GM23338 (cell line): ENCODE measurements around the gene KRT16. TPM values are rescaled to one million over a fixed set of nuclear protein-coding genes. Genes with fewer than 3 reads are reported as not detected.
"Not testable (repeated sequence)": the region's sequence is repeated elsewhere in the genome, so short reads cannot be mapped to it uniquely, and the experiment has no call there.

Experiments
- ATAC-seq: fragments of 200-7000 bp; cut with Tn5 transposase; 3 replicates; pipeline ENCODE4 v1.9.1; 2020
- DNase-seq: peaks from one replicate; pipeline ENCODE4 v3.0.0-alpha.2; 2015; ENCODE audit warnings: low spot score
- H2AFZ ChIP-seq: fragments of 200-600 bp; sonication (generic); 2 replicates; pipeline ENCODE4 v1.8.0; 2016; ENCODE audit warnings: antibody characterized with exemption, mild to moderate bottlenecking, moderate library complexity
- H3F3A ChIP-seq: fragments of 200-600 bp; sonication (generic); replicated peaks from 2 replicates; pipeline ENCODE4 v1.8.0; 2017; ENCODE audit warnings: antibody characterized with exemption, mixed run types, low read depth
- H3K27ac ChIP-seq: fragments of 200-600 bp; sonication (generic); 2 replicates; pipeline ENCODE4 v1.6.1; 2016; ENCODE audit warnings: low read depth
- H3K27me3 ChIP-seq: fragments of 200-600 bp; sonication (generic); 2 replicates; pipeline ENCODE4 v1.8.0; 2016; ENCODE audit warnings: mild to moderate bottlenecking, mixed run types, moderate library complexity; ENCODE audit not compliant: insufficient read depth
- H3K36me3 ChIP-seq: fragments of 200-600 bp; sonication (generic); 2 replicates; pipeline ENCODE4 v1.8.0; 2016; ENCODE audit warnings: mild to moderate bottlenecking; ENCODE audit not compliant: insufficient read depth
- H3K4me1 ChIP-seq: fragments of 200-600 bp; sonication (generic); 2 replicates; pipeline ENCODE4 v1.8.0; 2016; ENCODE audit warnings: mild to moderate bottlenecking, moderate library complexity; ENCODE audit not compliant: insufficient read depth
- H3K4me2 ChIP-seq: fragments of 200-600 bp; sonication (generic); 2 replicates; pipeline ENCODE4 v1.7.1; 2017; ENCODE audit warnings: mixed run types
- H3K4me3 ChIP-seq: fragments of 200-600 bp; sonication (generic); 2 replicates; pipeline ENCODE4 v1.6.1; 2016; ENCODE audit warnings: mixed run types
- H3K79me2 ChIP-seq: fragments of 200-600 bp; sonication (generic); replicated peaks from 2 replicates; pipeline ENCODE4 v1.8.0; 2017; ENCODE audit warnings: mild to moderate bottlenecking; ENCODE audit not compliant: insufficient read depth
- H3K9me2 ChIP-seq: fragments of 200-600 bp; sonication (generic); 2 replicates; pipeline ENCODE4 v1.8.0; 2017; ENCODE audit not compliant: insufficient read depth
- H4K20me1 ChIP-seq: fragments of 200-600 bp; sonication (generic); replicated peaks from 2 replicates; pipeline ENCODE4 v1.8.0; 2017; ENCODE audit warnings: mild to moderate bottlenecking; ENCODE audit not compliant: insufficient read depth
- H3K27ac Mint-ChIP-seq: 2 replicates; pipeline ENCODE4 v1.8.0; 2020; ENCODE audit warnings: inconsistent platforms, mild to moderate bottlenecking, moderate library complexity, mixed read lengths
- H3K27me3 Mint-ChIP-seq: 3 replicates; pipeline ENCODE4 v1.8.0; 2022; ENCODE audit warnings: low read depth, mild to moderate bottlenecking, moderate library complexity, mixed read lengths, inconsistent platforms; ENCODE audit not compliant: insufficient read depth, poor library complexity
- H3K36me3 Mint-ChIP-seq: 3 replicates; pipeline ENCODE4 v1.8.0; 2021; ENCODE audit warnings: low read depth, mild to moderate bottlenecking, inconsistent platforms, moderate library complexity, mixed read lengths
- H3K4me1 Mint-ChIP-seq: 3 replicates; pipeline ENCODE4 v1.8.0; 2020; ENCODE audit warnings: mild to moderate bottlenecking, inconsistent platforms, mixed read lengths
- H3K4me3 Mint-ChIP-seq: 3 replicates; pipeline ENCODE4 v1.8.0; 2021; ENCODE audit warnings: moderate library complexity, mild to moderate bottlenecking, inconsistent platforms, mixed read lengths
- H3K9me3 Mint-ChIP-seq: 3 replicates; pipeline ENCODE4 v1.8.0; 2020; ENCODE audit warnings: moderate library complexity, mild to moderate bottlenecking, inconsistent platforms, mixed read lengths
- CREB1 ChIP-seq: fragments of 250-450 bp; sonication (Bioruptor Pico); IDR thresholded peaks from 2 replicates; pipeline ENCODE4 v1.5.0; 2020; ENCODE audit warnings: low read depth, mild to moderate bottlenecking, moderate library complexity
- EZH2 ChIP-seq: fragments of 200-600 bp; sonication (generic); IDR thresholded peaks from one replicate; pipeline ENCODE4 v1.8.0; 2017; ENCODE audit warnings: antibody characterized with exemption, mild to moderate bottlenecking, low read depth; ENCODE audit not compliant: unreplicated experiment
- EZH2phosphoT487 ChIP-seq: fragments of 200-600 bp; sonication (generic); IDR thresholded peaks from one replicate; pipeline ENCODE4 v1.8.1; 2018; ENCODE audit warnings: antibody characterized with exemption; ENCODE audit not compliant: unreplicated experiment
- JUNB ChIP-seq: IDR thresholded peaks from one replicate; pipeline ENCODE4 v1.6.1; 2016; ENCODE audit warnings: antibody characterized with exemption; ENCODE audit not compliant: unreplicated experiment
- NANOG ChIP-seq: IDR thresholded peaks from 2 replicates; pipeline ENCODE4 v1.6.1; 2016; ENCODE audit warnings: antibody characterized with exemption, borderline replicate concordance
- POLR2AphosphoS5 ChIP-seq: IDR thresholded peaks from 2 replicates; pipeline ENCODE4 v1.6.1; 2016; ENCODE audit warnings: antibody characterized with exemption, low read depth
- STAT1 ChIP-seq: IDR thresholded peaks from one replicate; pipeline ENCODE4 v1.6.1; 2016; ENCODE audit warnings: antibody characterized with exemption; ENCODE audit not compliant: unreplicated experiment
- ZNF114 ChIP-seq: fragments of 250-450 bp; sonication (Bioruptor Pico); IDR thresholded peaks from 2 replicates; pipeline ENCODE4 v1.5.0; 2020; ENCODE audit warnings: mild to moderate bottlenecking, moderate library complexity
- ZNF331 ChIP-seq: fragments of 250-450 bp; sonication (Bioruptor Pico); IDR thresholded peaks from 2 replicates; pipeline ENCODE4 v1.5.0; 2020; ENCODE audit warnings: low read depth, mild to moderate bottlenecking, moderate library complexity
- polyA plus RNA-seq: library from polyadenylated mRNA; unstranded; fragments of >200 nt; fragmentation: Nextera tagmentation; extraction: Ambion mirVana; gene quantifications from 2 replicates; pipeline ENCODE4 v1.2.1, GENCODE V29; 2016
- total RNA-seq: library from RNA; depleted of rRNA; stranded (reverse); fragments of >200 nt; shearing (Covaris generic); gene quantifications from 2 replicates; pipeline ENCODE4 v1.2.3, GENCODE V29; 2014
- TF ChIP-seq, protein P1 (sequence below): IDR thresholded peaks from one replicate; pipeline ENCODE4 v1.6.1; 2018; ENCODE audit warnings: antibody characterized with exemption; ENCODE audit not compliant: unreplicated experiment
- TF ChIP-seq, protein P2 (sequence below), 2 experiments: fragments of 200-600 bp in 1 of 2; sonication (generic) in 1 of 2; conservative IDR thresholded peaks; 2 replicates each; pipeline versions ENCODE4 v1.5.1 to v1.6.1; 2016 to 2017; ENCODE audit warnings: antibody characterized with exemption in 2 of 2, low read depth in 2 of 2, mild to moderate bottlenecking in 2 of 2, moderate library complexity in 1 of 2
- TF ChIP-seq, protein P3 (sequence below): IDR thresholded peaks from 2 replicates; pipeline ENCODE4 v1.6.1; 2016; ENCODE audit warnings: antibody characterized with exemption

The KRT16 gene
- total and polyA plus RNA-seq, 2 experiments from 2014 or later: not detected

DNA sequence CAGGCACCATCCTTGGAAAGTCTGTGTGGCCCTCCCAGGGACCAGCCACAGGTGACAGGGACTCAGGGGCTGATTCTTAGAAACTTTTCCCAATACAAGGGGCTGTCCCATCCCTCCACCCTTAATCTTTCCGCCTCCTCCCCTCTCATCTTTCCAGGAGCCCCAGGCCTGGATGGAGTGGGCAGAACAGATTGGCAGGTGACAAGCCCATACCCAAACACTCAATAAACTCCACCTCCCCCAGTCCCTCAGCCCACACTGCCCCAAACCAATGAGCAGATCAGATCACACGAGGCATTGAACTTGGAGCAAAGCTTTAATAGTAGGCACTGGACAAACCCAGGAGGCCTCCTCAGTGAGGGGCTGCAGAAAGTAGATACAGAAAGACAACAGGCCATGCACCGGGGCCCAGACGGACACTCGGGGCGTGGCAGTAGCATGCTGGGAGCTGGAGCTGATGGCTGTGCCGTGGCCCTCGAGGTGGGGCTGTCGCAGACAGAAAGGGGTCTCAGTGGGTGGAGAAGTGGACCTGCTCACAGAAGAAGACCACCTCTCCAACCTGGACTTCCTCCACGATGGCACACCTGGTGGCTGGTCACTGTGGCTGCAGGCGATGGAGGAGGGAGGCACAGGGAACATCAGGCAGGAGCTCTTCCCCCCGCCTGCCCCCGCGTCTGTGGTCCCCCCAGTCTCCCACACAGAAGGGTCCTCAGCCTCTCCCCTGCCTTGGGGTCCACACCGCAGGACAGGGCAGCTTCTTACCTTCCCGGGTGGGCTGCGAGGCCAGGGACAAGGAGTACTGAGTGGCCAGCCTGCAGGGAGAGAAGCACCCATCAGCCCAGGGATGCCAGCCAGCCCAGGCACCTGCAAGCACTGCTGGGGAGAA lies 13.7 kb upstream of the KRT16 start:
- not testable (repeated sequence) for H2AFZ ChIP-seq, H3K4me2 ChIP-seq, H3K9me2 ChIP-seq, H3F3A ChIP-seq, H4K20me1 ChIP-seq, H3K4me1 ChIP-seq, H3K27ac ChIP-seq, ATAC-seq, H3K36me3 Mint-ChIP-seq, H3K27ac Mint-ChIP-seq, H3K4me3 ChIP-seq, DNase-seq, H3K79me2 ChIP-seq, H3K27me3 ChIP-seq, H3K9me3 Mint-ChIP-seq, H3K36me3 ChIP-seq, H3K4me3 Mint-ChIP-seq
- Mint-ChIP-seq H3K27me3 (peaks cover 22% of the 10 kb centered on the region), H3K4me1 (peaks cover 21% of the 10 kb centered on the region)

DNA sequence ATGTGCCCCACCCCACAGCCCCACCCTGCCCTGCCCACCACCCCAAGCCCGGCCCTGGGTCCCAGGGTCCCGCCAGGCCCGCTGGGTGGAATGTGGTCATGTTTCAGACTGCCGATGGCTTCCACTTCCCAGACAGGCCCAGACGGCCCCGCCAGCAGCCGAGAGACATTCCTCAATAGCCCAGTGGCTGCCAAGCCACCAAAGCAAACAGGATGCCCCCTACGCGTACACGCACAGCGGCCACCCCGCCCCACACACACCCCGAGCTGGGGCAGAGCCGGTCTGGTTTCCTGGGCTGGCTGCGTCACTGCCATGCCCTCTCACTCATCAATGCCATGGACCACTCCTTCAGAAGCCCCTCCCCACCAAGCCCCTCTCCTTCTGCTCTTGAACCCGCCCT lies 13.0 kb upstream of the KRT16 start:
- H3K4me1 Mint-ChIP-seq: peaks cover 24% of the 10 kb centered on the region
- Histone ChIP-seq H4K20me1 (no peaks in the 10 kb centered on the region), H3K4me3 (no peak overlapping the region), H3K27me3 (no peaks in the 10 kb centered on the region), H3K9me2 (no peaks in the 10 kb centered on the region), H3K36me3 (no peaks in the 10 kb centered on the region), H3K27ac (no peak overlapping the region), H3K79me2 (no peaks in the 10 kb centered on the region), H3K4me2 (no peak overlapping the region), H3F3A (no peaks in the 10 kb centered on the region), H3K4me1 (peaks cover 6% of the 10 kb centered on the region; the same call in 1 of the 2 replicates), H2AFZ (no peak overlapping the region)
- H3K27ac Mint-ChIP-seq: no peak overlapping the region
- peaks cover 22% of the 10 kb centered on the region for H3K27me3 Mint-ChIP-seq
- DNase-seq (no peak), ATAC-seq (no peak)
- H3K9me3 Mint-ChIP-seq: no peaks in the 10 kb centered on the region
- no peak overlapping the region for H3K4me3 Mint-ChIP-seq
- no peaks in the 10 kb centered on the region for H3K36me3 Mint-ChIP-seq
- no peak for TF ChIP-seq JUNB
- no peak for TF ChIP-seq NANOG
- TF ChIP-seq POLR2AphosphoS5: no peak
- no peak for TF ChIP-seq ZNF114
- no peak for TF ChIP-seq EZH2
- TF ChIP-seq, protein P1, sequence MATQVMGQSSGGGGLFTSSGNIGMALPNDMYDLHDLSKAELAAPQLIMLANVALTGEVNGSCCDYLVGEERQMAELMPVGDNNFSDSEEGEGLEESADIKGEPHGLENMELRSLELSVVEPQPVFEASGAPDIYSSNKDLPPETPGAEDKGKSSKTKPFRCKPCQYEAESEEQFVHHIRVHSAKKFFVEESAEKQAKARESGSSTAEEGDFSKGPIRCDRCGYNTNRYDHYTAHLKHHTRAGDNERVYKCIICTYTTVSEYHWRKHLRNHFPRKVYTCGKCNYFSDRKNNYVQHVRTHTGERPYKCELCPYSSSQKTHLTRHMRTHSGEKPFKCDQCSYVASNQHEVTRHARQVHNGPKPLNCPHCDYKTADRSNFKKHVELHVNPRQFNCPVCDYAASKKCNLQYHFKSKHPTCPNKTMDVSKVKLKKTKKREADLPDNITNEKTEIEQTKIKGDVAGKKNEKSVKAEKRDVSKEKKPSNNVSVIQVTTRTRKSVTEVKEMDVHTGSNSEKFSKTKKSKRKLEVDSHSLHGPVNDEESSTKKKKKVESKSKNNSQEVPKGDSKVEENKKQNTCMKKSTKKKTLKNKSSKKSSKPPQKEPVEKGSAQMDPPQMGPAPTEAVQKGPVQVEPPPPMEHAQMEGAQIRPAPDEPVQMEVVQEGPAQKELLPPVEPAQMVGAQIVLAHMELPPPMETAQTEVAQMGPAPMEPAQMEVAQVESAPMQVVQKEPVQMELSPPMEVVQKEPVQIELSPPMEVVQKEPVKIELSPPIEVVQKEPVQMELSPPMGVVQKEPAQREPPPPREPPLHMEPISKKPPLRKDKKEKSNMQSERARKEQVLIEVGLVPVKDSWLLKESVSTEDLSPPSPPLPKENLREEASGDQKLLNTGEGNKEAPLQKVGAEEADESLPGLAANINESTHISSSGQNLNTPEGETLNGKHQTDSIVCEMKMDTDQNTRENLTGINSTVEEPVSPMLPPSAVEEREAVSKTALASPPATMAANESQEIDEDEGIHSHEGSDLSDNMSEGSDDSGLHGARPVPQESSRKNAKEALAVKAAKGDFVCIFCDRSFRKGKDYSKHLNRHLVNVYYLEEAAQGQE: no peak
- no peak for TF ChIP-seq CREB1 (CRISPR knock-in tag)
- no peak for TF ChIP-seq STAT1
- TF ChIP-seq, protein P2, sequence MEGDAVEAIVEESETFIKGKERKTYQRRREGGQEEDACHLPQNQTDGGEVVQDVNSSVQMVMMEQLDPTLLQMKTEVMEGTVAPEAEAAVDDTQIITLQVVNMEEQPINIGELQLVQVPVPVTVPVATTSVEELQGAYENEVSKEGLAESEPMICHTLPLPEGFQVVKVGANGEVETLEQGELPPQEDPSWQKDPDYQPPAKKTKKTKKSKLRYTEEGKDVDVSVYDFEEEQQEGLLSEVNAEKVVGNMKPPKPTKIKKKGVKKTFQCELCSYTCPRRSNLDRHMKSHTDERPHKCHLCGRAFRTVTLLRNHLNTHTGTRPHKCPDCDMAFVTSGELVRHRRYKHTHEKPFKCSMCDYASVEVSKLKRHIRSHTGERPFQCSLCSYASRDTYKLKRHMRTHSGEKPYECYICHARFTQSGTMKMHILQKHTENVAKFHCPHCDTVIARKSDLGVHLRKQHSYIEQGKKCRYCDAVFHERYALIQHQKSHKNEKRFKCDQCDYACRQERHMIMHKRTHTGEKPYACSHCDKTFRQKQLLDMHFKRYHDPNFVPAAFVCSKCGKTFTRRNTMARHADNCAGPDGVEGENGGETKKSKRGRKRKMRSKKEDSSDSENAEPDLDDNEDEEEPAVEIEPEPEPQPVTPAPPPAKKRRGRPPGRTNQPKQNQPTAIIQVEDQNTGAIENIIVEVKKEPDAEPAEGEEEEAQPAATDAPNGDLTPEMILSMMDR (conservative IDR thresholded peaks at IDR 0.05; ENCODE audit: low read depth in 2 of 2): no peak
- no peak for TF ChIP-seq EZH2phosphoT487
- TF ChIP-seq, protein P3, sequence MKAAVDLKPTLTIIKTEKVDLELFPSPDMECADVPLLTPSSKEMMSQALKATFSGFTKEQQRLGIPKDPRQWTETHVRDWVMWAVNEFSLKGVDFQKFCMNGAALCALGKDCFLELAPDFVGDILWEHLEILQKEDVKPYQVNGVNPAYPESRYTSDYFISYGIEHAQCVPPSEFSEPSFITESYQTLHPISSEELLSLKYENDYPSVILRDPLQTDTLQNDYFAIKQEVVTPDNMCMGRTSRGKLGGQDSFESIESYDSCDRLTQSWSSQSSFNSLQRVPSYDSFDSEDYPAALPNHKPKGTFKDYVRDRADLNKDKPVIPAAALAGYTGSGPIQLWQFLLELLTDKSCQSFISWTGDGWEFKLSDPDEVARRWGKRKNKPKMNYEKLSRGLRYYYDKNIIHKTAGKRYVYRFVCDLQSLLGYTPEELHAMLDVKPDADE: no peak
- no peak for TF ChIP-seq ZNF331 (CRISPR knock-in tag)
